NCI-H226 (cell line): Measurements from ENCODE around the gene CYP4F12.
"Not testable (repeated sequence)": the region's sequence is repeated elsewhere in the genome, so short reads cannot be mapped to it uniquely, and the experiment has no call there.

ENCODE experiments used
- DNase-seq: peaks from one replicate; pipeline ENCODE4 v3.0.0-alpha.2; 2015

CYP4F12 gene

GRCh38 chr19:15672580-15673175 is at the start of gene CYP4F12:
TSS of gene CYP4F12 (plus strand) at chr19:15673087. CDS start at chr19:15673530, 443 bp downstream.
- peak; percentile 12 for DNase-seq

GRCh38 chr19:15623711-15624318 is 49.1 kb upstream of the CYP4F12 start:
- DNase-seq = peak; percentile 5

GRCh38 chr19:15628236-15629002 is 44.5 kb upstream of the CYP4F12 start:
- no peak for DNase-seq

- DNase-seq = peak; percentile 18
Observed at GRCh38 chr19:15629003-15629880, 43.6 kb upstream of the CYP4F12 start.

- no peak for DNase-seq
Observed at GRCh38 chr19:15631817-15632216, 41.1 kb upstream of the CYP4F12 start.

GRCh38 chr19:15633082-15633835 is 39.6 kb upstream of the CYP4F12 start:
- no peak for DNase-seq

- no peak for DNase-seq
Observed at GRCh38 chr19:15634105-15634504, 38.8 kb upstream of the CYP4F12 start.

GRCh38 chr19:15635016-15635805 is 37.7 kb upstream of the CYP4F12 start:
- no peak for DNase-seq

GRCh38 chr19:15636026-15636425 is 36.9 kb upstream of the CYP4F12 start:
- DNase-seq = no peak

- DNase-seq = no peak
Observed at GRCh38 chr19:15639596-15639995, 33.3 kb upstream of the CYP4F12 start.

GRCh38 chr19:15640294-15640903 is 32.5 kb upstream of the CYP4F12 start, which contains the start of gene CYP4F3:
TSS of gene CYP4F3 (plus strand) at chr19:15640897. CDS start at chr19:15641416, 519 bp downstream.
- peak; percentile 14 for DNase-seq

- DNase-seq = no peak
Observed at GRCh38 chr19:15640904-15641597, 31.8 kb upstream of the CYP4F12 start.

GRCh38 chr19:15641901-15642491 is 30.9 kb upstream of the CYP4F12 start:
- DNase-seq = no peak

- no peak for DNase-seq
Observed at GRCh38 chr19:15642807-15643206, 30.1 kb upstream of the CYP4F12 start.

- DNase-seq = no peak
Observed at GRCh38 chr19:15643387-15643786, 29.5 kb upstream of the CYP4F12 start.

- no peak for DNase-seq
Observed at GRCh38 chr19:15644066-15644741, 28.7 kb upstream of the CYP4F12 start.

- no peak for DNase-seq
Observed at GRCh38 chr19:15644816-15645215, 28.1 kb upstream of the CYP4F12 start.

- no peak for DNase-seq
Observed at GRCh38 chr19:15649526-15649925, 23.4 kb upstream of the CYP4F12 start.

- DNase-seq = not testable (repeated sequence)
Observed at GRCh38 chr19:15650123-15650522, 22.8 kb upstream of the CYP4F12 start.
